SH-SY5Y (cell line): ENCODE data around the gene HYAL1.

Experiments
- GATA2 ChIP-seq: IDR thresholded peaks from 2 replicates; pipeline ENCODE4 v1.6.1; 2011; ENCODE audit warnings: mild to moderate bottlenecking, low read depth, low read length
- GATA3 ChIP-seq: IDR thresholded peaks from 2 replicates; pipeline ENCODE4 v1.6.1; 2011; ENCODE audit warnings: low read depth, mild to moderate bottlenecking, low read length, moderate library complexity

DNA sequence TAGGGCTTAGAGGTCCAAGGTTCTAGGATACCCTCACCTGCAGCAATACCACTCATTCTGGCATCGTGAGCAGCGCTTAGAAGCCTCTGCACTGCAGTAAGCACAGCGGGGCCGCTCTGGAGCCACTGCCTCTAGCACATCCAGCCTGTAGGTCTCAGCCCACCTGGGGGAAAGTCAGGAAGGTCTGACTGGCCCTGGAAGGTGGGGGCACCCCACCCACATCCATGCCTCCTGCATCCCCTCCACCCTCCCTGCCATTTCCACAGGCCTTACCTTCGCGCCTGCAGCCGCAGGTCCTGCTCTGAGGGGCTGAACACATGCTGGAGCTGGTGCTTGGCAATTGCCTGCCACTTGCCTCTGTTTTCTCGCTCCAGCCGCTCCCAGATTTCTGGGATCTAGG lies 38.2 kb upstream of the HYAL1 start:
- TF ChIP-seq GATA3 (no peak), GATA2 (no peak)
